Measurements from ENCODE around the gene SLC17A3.

DNA sequence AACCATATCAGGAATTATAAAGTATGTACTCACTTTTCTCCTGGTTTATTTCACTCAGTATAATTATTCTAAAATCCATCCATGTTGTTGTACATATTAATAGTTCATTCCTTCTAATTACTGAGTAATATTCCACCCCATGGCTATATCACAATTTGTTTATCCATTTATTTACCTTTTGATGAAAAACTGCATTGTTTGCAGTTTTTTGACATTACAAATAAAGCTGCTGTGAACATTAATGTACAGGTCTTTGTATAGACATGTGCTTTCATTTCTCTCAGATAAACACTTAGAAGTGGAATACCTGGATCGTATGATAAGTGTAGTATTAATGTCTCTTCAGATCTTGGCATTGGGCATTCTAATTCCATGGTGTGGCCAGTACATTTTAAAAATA is 4.2 kb downstream of the SLC17A3 start:
- TF ChIP-seq EZH2 (IDR thresholded peaks at IDR 0.05; ENCODE audit: insufficient read depth, poor library complexity, severe bottlenecking) (no peak), EZH2phosphoT487 (IDR thresholded peaks at IDR 0.05; ENCODE audit: insufficient read depth, low read depth) (no peak)

Data from GM23248 (cell line).